K562 (cell line): ENCODE results near the gene NMT1. TPM values are rescaled to one million over a fixed set of nuclear protein-coding genes. Genes with fewer than 3 reads are reported as not detected.
A peak's percentile ranks its signal among the peaks of the same experiment; 100 is the strongest.

Experiments used
- JUNB ChIP-seq: fragments of 450-650 bp; formaldehyde crosslinking; conservative IDR thresholded peaks from 2 replicates; pipeline ENCODE4 v1.4.0; 2020; ENCODE audit warnings: mild to moderate bottlenecking
- KAT8 ChIP-seq: fragments of 450-650 bp; IDR thresholded peaks from 2 replicates; pipeline ENCODE4 v1.6.1; 2016; ENCODE audit warnings: low read depth, mild to moderate bottlenecking
- KLF6 ChIP-seq: fragments of 250-450 bp; sonication (Bioruptor Pico); IDR thresholded peaks from 2 replicates; pipeline ENCODE4 v1.4.0; 2020; ENCODE audit warnings: mild to moderate bottlenecking, moderate library complexity, borderline replicate concordance
- NR2C1 ChIP-seq, 2 experiments: fragments of 450-650 bp; IDR thresholded peaks; 2 replicates each; pipeline ENCODE4 v1.6.1; 2017; ENCODE audit warnings: mild to moderate bottlenecking in 2 of 2, antibody characterized with exemption in 1 of 2, inconsistent platforms in 1 of 2, missing compliant biosample characterization in 1 of 2, missing genetic modification characterization in 1 of 2
- POLR3G ChIP-seq: IDR thresholded peaks from 2 replicates; pipeline ENCODE4 v1.6.1; 2011; ENCODE audit not compliant: insufficient read length, insufficient replicate concordance; ENCODE audit errors: extremely low read depth
- SETDB1 ChIP-seq: IDR thresholded peaks from one replicate; pipeline ENCODE4 v1.6.1; 2012; ENCODE audit warnings: low read length, control low read depth, inconsistent platforms
- YY1 ChIP-seq, 3 experiments: IDR thresholded peaks; 2 replicates each; pipeline ENCODE4 v1.6.1; 2011; ENCODE audit warnings: low read length in 2 of 3, mild to moderate bottlenecking in 2 of 3, moderate library complexity in 2 of 3, borderline replicate concordance in 1 of 3, control low read depth in 1 of 3, low read depth in 1 of 3; ENCODE audit not compliant: insufficient read depth in 3 of 3, insufficient replicate concordance in 2 of 3, control insufficient read depth in 1 of 3, insufficient read length in 1 of 3; ENCODE audit errors: extremely low read depth in 1 of 3
- ZBTB1 ChIP-seq: sonication (generic); formaldehyde crosslinking; IDR thresholded peaks from 2 replicates; pipeline ENCODE4 v1.8.1; 2023; ENCODE audit warnings: missing genetic modification reagents, low read depth, mild to moderate bottlenecking, borderline replicate concordance
- ZNF445 ChIP-seq: fragments of 250-450 bp; sonication (Bioruptor Pico); IDR thresholded peaks from 2 replicates; pipeline ENCODE4 v1.4.0; 2020; ENCODE audit warnings: low read depth, mild to moderate bottlenecking, moderate library complexity
- polyA plus RNA-seq, 8 experiments: library from polyadenylated mRNA; depleted of rRNA in 4 of 8; stranded (reverse) in 5 of 8; unstranded in 3 of 8; fragments of >200 nt; fragmentation: Nextera tagmentation in 2 of 8; fragmentation: Illumina TruSeq in 1 of 8; extraction: Ambion mirVana in 2 of 8; extraction: Trizol in 1 of 8; gene quantifications; 2 replicates each; pipeline versions ENCODE4 v1.2.1 to v1.2.3, GENCODE V29; 2011 to 2014; ENCODE audit warnings: inconsistent platforms in 1 of 8, missing spikeins in 1 of 8
- total RNA-seq, 7 experiments: library from RNA; depleted of rRNA in 6 of 7; stranded (reverse); fragments of >200 nt in 6 of 7; fragmentation: Illumina TruSeq in 2 of 7; extraction: Trizol in 2 of 7; gene quantifications; 2 replicates each; pipeline versions ENCODE4 v1.2.1 to v1.2.3, GENCODE V29; 2011 to 2021; ENCODE audit warnings: low replicate concordance in 1 of 7
- TF ChIP-seq, protein P1 (sequence below), 3 experiments: fragments of 200-800 bp in 1 of 3; sonication (Bioruptor generic) in 1 of 3; sonication (generic) in 1 of 3; formaldehyde crosslinking in 1 of 3; IDR thresholded peaks; 2 replicates each; pipeline versions ENCODE4 v1.6.1 to v1.8.0; 2016 to 2022; ENCODE audit warnings: mild to moderate bottlenecking in 2 of 3, missing compliant biosample characterization in 2 of 3, missing genetic modification characterization in 2 of 3, missing genetic modification reagents in 1 of 3
- TF ChIP-seq, protein P2 (sequence below): sonication (generic); formaldehyde crosslinking; IDR thresholded peaks from 2 replicates; pipeline ENCODE4 v1.4.0; 2020; ENCODE audit warnings: mild to moderate bottlenecking, missing genetic modification reagents
- TF ChIP-seq, protein P3 (sequence below), 2 experiments: IDR thresholded peaks; 2 replicates each; pipeline ENCODE4 v1.6.1; 2011; ENCODE audit warnings: borderline replicate concordance in 1 of 2, control low read depth in 1 of 2, low read depth in 1 of 2, low read length in 1 of 2, mild to moderate bottlenecking in 1 of 2, mixed read lengths in 1 of 2, moderate library complexity in 1 of 2; ENCODE audit not compliant: insufficient read depth in 1 of 2, insufficient read length in 1 of 2, poor library complexity in 1 of 2, severe bottlenecking in 1 of 2; ENCODE audit errors: extremely low read depth in 1 of 2
- TF ChIP-seq, protein P4 (sequence below): sonication (generic); formaldehyde crosslinking; IDR thresholded peaks from 2 replicates; pipeline ENCODE4 v1.9.0; 2022; ENCODE audit warnings: mild to moderate bottlenecking, missing genetic modification reagents
- TF ChIP-seq, protein P5 (sequence below): fragments of 200-800 bp; sonication (Bioruptor generic); IDR thresholded peaks from 2 replicates; pipeline ENCODE4 v1.6.1; 2016; ENCODE audit warnings: missing genetic modification characterization, missing compliant biosample characterization

The NMT1 gene
- total and polyA plus RNA-seq, 9 of the 15 experiments (the other 6 are each of a cell fraction or from before 2014, with no cell fraction given): 86.7 to 569 (median 213) TPM

DNA sequence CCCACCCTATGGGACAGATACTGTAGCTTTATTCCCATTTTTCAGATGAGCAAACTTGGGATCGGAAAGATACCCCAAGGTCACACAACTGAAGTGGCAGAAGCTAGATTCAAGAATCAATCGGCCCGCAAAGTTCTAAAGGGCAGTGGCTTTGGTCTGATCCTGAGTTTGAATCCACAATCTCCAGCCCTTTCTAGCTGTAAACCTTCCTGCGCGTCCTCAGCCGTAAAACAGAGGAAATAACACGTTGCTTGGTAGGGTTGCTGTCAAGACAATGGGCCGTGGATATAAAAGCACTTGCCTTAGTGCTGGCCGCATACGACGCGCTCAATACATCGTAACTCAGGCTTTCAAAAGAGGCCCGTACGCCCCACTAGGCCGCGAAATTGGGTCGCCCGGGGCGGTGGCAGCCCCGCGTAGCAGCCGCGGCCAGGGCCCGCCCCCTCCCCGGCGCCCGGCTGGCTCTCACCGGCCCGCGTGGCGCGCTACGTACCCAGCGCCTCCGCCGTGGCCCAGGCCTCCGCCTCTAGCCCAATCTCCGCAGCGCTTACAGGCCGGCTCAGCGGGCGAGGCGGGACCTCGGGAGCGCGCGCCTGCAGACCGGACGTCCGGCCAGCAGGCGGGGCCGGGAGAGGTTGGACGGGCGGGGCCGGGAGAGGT, 9.9 kb upstream of the NMT1 start, which contains the start of gene DCAKD (continued):
- TF ChIP-seq, protein P1, sequence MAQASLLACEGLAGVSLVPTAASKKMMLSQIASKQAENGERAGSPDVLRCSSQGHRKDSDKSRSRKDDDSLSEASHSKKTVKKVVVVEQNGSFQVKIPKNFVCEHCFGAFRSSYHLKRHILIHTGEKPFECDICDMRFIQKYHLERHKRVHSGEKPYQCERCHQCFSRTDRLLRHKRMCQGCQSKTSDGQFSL (CRISPR knock-in tag; IDR thresholded peaks at IDR 0.05): no peak
- TF ChIP-seq, protein P1 (tag; IDR thresholded peaks at IDR 0.05): no peak
- TF ChIP-seq KLF6 (CRISPR knock-in tag): no peak
- TF ChIP-seq, protein P2, sequence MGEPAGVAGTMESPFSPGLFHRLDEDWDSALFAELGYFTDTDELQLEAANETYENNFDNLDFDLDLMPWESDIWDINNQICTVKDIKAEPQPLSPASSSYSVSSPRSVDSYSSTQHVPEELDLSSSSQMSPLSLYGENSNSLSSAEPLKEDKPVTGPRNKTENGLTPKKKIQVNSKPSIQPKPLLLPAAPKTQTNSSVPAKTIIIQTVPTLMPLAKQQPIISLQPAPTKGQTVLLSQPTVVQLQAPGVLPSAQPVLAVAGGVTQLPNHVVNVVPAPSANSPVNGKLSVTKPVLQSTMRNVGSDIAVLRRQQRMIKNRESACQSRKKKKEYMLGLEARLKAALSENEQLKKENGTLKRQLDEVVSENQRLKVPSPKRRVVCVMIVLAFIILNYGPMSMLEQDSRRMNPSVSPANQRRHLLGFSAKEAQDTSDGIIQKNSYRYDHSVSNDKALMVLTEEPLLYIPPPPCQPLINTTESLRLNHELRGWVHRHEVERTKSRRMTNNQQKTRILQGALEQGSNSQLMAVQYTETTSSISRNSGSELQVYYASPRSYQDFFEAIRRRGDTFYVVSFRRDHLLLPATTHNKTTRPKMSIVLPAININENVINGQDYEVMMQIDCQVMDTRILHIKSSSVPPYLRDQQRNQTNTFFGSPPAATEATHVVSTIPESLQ: no peak
- TF ChIP-seq, protein P3, sequence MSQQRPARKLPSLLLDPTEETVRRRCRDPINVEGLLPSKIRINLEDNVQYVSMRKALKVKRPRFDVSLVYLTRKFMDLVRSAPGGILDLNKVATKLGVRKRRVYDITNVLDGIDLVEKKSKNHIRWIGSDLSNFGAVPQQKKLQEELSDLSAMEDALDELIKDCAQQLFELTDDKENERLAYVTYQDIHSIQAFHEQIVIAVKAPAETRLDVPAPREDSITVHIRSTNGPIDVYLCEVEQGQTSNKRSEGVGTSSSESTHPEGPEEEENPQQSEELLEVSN (IDR thresholded peaks at IDR 0.05; ENCODE audit: borderline replicate concordance in 1 of 2, extremely low read depth in 1 of 2, insufficient read depth in 1 of 2, insufficient read length in 1 of 2, low read depth in 1 of 2, low read length in 1 of 2, poor library complexity in 1 of 2, severe bottlenecking in 1 of 2): peak; percentile 50 to 73
- peak in 2 of 3 experiments; percentile 59 to 68 for TF ChIP-seq YY1 (IDR thresholded peaks at IDR 0.05; ENCODE audit: borderline replicate concordance in 1 of 3, control insufficient read depth in 1 of 3, extremely low read depth in 1 of 3, insufficient read depth in 3 of 3, insufficient read length in 1 of 3, insufficient replicate concordance in 2 of 3, low read depth in 1 of 3, low read length in 2 of 3)
- TF ChIP-seq, protein P4, sequence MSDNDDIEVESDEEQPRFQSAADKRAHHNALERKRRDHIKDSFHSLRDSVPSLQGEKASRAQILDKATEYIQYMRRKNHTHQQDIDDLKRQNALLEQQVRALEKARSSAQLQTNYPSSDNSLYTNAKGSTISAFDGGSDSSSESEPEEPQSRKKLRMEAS (CRISPR knock-in tag): no peak; the same call in none of the 2 replicates
- no peak for TF ChIP-seq KAT8
- TF ChIP-seq ZNF445 (CRISPR knock-in tag): no peak
- no peak for TF ChIP-seq ZBTB1 (CRISPR knock-in tag)
- TF ChIP-seq NR2C1 (IDR thresholded peaks at IDR 0.05): no peak
- no peak for TF ChIP-seq NR2C1 (tag; IDR thresholded peaks at IDR 0.05)
- TF ChIP-seq, protein P5, sequence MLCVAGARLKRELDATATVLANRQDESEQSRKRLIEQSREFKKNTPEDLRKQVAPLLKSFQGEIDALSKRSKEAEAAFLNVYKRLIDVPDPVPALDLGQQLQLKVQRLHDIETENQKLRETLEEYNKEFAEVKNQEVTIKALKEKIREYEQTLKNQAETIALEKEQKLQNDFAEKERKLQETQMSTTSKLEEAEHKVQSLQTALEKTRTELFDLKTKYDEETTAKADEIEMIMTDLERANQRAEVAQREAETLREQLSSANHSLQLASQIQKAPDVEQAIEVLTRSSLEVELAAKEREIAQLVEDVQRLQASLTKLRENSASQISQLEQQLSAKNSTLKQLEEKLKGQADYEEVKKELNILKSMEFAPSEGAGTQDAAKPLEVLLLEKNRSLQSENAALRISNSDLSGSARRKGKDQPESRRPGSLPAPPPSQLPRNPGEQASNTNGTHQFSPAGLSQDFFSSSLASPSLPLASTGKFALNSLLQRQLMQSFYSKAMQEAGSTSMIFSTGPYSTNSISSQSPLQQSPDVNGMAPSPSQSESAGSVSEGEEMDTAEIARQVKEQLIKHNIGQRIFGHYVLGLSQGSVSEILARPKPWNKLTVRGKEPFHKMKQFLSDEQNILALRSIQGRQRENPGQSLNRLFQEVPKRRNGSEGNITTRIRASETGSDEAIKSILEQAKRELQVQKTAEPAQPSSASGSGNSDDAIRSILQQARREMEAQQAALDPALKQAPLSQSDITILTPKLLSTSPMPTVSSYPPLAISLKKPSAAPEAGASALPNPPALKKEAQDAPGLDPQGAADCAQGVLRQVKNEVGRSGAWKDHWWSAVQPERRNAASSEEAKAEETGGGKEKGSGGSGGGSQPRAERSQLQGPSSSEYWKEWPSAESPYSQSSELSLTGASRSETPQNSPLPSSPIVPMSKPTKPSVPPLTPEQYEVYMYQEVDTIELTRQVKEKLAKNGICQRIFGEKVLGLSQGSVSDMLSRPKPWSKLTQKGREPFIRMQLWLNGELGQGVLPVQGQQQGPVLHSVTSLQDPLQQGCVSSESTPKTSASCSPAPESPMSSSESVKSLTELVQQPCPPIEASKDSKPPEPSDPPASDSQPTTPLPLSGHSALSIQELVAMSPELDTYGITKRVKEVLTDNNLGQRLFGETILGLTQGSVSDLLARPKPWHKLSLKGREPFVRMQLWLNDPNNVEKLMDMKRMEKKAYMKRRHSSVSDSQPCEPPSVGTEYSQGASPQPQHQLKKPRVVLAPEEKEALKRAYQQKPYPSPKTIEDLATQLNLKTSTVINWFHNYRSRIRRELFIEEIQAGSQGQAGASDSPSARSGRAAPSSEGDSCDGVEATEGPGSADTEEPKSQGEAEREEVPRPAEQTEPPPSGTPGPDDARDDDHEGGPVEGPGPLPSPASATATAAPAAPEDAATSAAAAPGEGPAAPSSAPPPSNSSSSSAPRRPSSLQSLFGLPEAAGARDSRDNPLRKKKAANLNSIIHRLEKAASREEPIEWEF: no peak
- TF ChIP-seq POLR3G: no peak
- TF ChIP-seq JUNB (CRISPR knock-in tag): no peak
- no peak for TF ChIP-seq SETDB1
